ENCODE results near the gene TNNT1.

TNNT1 gene

DNA sequence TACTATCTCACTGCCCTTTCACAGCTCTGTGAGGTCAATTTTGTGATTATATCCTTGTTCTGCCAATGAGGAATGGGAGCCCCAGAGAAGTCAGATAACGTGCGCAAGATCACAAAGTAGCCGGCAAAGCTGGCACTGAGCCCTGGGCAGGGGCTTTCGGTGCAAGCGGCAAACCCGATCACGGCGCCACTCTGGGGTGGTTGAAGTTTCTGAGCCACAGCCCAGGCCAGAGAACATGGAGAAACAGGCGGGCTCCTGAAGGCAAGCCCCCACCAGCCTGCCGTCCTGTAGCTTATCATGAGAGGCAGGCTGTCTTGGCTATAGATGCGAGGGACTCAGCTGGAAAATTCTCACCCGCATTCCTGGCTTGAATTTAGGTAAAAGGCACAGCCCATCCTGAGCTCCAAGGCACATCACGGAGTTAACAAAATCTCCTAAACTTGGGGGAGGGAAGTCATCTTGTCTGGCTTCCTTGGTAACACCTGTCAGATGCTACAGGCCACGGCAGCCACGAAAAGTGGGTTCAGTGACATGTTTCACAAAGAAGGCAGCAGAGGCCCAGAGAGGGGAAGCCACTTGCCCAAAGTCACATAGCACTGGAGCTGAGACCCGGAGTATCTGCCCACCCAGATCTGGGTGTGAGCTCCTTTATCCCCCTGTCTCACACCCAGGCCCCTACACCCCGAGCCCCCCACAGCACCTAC, 12.5 kb downstream of the TNNT1 start:
- no peak overlapping the region for H3K4me3 ChIP-seq (ENCODE audit: low read length)
- no peak for TF ChIP-seq CTCF (conservative IDR thresholded peaks at IDR 0.05; ENCODE audit: low read length)
- DNase-seq (ENCODE audit: low read depth) = no peak

DNA sequence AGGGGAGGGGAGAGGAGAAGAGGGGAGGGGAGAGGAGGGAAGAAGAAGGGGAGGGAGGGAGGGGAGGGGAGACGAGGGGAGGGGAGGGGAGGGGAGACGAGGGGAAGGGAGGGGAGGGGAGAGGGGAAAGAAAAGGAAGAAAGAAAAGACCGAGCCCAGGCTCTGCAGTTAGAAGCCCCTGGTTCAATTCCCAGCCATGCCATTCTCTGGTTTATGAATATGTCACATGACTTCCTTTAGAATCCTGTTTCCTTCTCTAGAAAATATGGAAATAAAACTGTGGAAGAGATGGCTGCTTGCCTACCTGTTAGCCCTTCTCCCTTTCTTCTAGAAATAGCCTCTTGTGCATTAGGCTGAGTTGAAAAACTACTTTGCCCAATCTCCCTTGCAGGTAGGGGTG, 14.3 kb downstream of the TNNT1 start:
- no peak overlapping the region for H3K4me3 ChIP-seq (ENCODE audit: low read length)
- DNase-seq (ENCODE audit: low read depth) = no peak
- TF ChIP-seq CTCF (conservative IDR thresholded peaks at IDR 0.05; ENCODE audit: low read length) = no peak

DNA sequence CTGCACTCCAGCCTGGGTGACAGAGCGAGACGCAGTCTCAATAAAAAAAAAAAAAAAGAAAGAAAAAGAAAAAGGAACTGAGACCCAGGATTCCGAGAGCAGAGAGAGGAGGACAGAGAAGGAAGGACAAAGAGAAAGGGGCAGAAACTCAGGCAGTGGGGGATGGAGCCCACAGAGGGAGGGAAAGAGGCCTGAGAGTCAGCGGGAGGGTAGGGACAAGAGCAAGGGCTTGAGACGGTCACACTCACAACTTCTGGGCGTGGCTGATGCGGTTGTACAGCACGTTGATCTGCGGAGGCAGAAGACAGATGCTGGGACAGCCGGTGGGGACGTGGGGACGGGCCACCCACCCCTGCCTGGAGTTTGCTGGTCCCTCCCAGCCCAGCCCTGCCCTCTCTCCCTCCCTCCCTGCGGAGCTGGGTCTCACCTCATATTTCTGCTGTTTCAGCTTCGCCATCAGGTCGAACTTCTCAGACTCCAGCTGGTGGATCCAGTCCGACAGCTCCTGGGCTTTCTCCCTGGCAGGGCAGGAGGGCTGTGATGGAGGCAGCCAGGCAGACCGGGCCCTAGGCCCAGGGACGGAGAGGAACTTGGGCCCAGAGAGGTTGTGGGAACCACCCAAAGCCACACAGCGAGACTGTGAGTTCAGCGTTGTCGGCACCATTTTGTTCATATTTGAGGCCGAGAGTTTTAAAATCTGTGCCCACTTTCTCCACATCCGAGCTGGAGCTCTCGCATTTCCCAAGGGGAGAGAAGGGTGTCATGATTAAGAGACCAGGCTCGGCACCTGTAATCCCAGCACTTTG, 15.2 kb downstream of the TNNT1 start:
- no peak for DNase-seq (ENCODE audit: low read depth)
- H3K4me3 ChIP-seq (ENCODE audit: low read length) = no peak overlapping the region

DNA sequence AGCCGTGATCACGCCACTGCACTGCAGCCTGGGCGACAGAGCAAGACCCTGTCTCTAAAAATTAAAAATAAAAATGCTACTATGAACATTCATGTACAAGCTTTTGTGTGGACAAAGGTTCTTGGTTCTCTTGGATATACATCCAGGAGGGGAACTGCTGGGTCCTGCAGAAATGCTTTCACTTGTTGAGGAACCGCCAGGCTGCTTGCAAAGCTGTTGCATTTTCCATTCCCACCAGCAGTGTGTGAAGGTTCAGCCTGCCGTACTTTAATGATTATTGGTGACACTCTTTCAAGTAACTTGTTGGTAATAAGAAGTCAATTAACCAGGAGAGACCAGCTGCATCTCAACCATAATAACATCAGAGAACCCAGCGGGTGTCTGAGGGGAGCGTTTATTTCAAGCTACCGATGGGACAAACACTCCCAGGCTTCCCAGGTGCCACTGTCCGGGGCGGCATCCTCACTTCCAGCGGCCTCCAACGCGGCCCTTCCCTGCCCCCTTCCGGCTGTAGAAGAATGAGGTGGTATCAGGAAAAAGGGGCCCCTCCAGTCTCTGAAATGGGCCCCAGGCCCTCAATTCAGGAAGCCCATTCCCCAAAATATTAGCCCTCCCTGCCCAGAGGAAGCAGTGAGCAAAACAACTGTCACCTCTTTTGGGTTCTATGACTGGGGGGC, 16.4 kb downstream of the TNNT1 start:
- peak; percentile 11; the same call in 1 of the 2 replicates for TF ChIP-seq CTCF (conservative IDR thresholded peaks at IDR 0.05; ENCODE audit: low read length)
- DNase-seq (ENCODE audit: low read depth) = no peak
- no peak overlapping the region for H3K4me3 ChIP-seq (ENCODE audit: low read length)

More for the DNA sequence above, 15.2 kb downstream of the TNNT1 start:
- no peak for TF ChIP-seq CTCF (conservative IDR thresholded peaks at IDR 0.05; ENCODE audit: low read length)

DNA sequence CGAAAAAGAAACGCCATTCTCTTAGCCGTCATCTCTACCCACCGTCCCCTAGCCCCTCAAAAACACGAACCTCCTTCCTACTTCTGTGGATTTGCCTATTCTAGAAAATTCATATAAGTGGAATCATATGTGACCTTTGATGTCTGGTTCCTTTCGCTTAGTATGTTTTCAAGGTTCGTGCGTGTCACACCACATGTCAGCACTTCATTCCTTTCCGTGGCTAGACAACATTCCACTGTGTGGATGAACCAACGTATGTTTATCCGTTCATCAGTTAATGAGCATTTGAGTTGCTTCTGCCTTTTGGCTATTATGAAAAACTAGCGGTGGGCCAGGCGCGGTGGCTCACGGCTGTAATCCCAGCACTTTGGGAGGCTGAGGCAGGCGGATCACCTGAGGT, 17.6 kb downstream of the TNNT1 start:
- H3K4me3 ChIP-seq (ENCODE audit: low read length) = no peak overlapping the region
- no peak for TF ChIP-seq CTCF (conservative IDR thresholded peaks at IDR 0.05; ENCODE audit: low read length)
- peak; percentile 71 for DNase-seq (ENCODE audit: low read depth)

GRCh38 chr19:55119053-55119452, 30.0 kb downstream of the TNNT1 start:
- no peak overlapping the region for H3K4me3 ChIP-seq (ENCODE audit: low read length)
- no peak for TF ChIP-seq CTCF (conservative IDR thresholded peaks at IDR 0.05; ENCODE audit: low read length)
- no peak for DNase-seq (ENCODE audit: low read depth)
